Kidney epithelial cell (primary cell): Measurements from ENCODE around the gene BDKRB2. TPM values are rescaled to one million over a fixed set of nuclear protein-coding genes. Genes with fewer than 3 reads are reported as not detected.

Source experiments
- DNase-seq: peaks from one replicate; pipeline ENCODE4 v3.0.0-alpha.2; 2010; ENCODE audit warnings: low read depth
- H3K27me3 ChIP-seq: 2 replicates; pipeline ENCODE4 v1.6.0; 2011; ENCODE audit warnings: low read length; ENCODE audit not compliant: control insufficient read depth, insufficient read depth
- H3K36me3 ChIP-seq: 2 replicates; pipeline ENCODE4 v1.5.1; 2011; ENCODE audit warnings: low read length; ENCODE audit not compliant: control insufficient read depth, insufficient read depth
- H3K4me3 ChIP-seq: 2 replicates; pipeline ENCODE4 v1.5.1; 2011; ENCODE audit warnings: low read depth, mild to moderate bottlenecking, control low read depth, low read length
- total RNA-seq: library from RNA; depleted of rRNA; stranded (reverse); fragments of >200 nt; gene quantifications from 2 replicates; pipeline ENCODE4 v1.2.3, GENCODE V29; 2015
- TF ChIP-seq, protein P1 (sequence below): IDR thresholded peaks from 2 replicates; pipeline ENCODE4 v1.5.1; 2011; ENCODE audit warnings: mild to moderate bottlenecking, moderate library complexity, low read length, control low read depth, inconsistent platforms; ENCODE audit not compliant: insufficient read depth, poor library complexity, severe bottlenecking

Gene BDKRB2
- total RNA-seq, 1 donor from 2014 or later = 1.2 TPM

DNA sequence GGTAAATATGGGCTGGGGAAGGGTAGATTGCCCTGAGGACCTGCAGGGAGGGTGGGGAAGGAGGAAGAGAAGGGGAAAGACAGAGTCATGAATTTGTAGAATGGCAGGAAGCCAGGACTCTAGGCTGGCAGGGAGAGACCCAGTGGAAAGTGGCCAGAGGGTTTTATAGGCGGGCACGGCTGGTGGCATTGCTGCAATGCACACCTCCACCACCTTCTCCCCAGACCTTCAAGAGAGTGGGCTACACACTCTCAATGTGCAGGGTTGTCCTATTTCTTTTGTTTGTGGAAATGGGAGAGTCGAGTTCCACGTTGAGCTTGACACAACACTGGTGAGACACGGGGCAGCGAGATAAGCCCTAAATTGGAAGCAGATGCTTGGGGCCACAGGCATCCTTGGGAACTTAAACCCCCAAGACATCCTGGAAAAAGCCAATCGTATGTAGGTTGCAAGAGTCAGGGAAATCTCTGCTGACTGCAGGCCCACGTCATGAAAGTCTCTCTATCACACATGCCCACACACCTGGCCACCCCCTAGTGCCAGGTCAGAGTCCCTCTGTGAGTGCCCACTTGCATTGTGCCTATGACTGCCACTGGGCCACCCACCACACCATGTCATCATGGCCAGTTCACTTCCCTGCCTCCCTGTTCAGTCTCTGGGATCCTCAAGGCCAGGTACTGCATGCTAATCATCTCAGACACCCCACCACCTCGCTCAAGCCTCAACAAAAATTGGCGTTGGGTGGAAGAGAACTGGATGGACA, 38.0 kb upstream of the BDKRB2 start:
- H3K36me3 ChIP-seq = no peaks in the 10 kb centered on the region
- H3K4me3 ChIP-seq = no peak overlapping the region
- TF ChIP-seq, protein P1, sequence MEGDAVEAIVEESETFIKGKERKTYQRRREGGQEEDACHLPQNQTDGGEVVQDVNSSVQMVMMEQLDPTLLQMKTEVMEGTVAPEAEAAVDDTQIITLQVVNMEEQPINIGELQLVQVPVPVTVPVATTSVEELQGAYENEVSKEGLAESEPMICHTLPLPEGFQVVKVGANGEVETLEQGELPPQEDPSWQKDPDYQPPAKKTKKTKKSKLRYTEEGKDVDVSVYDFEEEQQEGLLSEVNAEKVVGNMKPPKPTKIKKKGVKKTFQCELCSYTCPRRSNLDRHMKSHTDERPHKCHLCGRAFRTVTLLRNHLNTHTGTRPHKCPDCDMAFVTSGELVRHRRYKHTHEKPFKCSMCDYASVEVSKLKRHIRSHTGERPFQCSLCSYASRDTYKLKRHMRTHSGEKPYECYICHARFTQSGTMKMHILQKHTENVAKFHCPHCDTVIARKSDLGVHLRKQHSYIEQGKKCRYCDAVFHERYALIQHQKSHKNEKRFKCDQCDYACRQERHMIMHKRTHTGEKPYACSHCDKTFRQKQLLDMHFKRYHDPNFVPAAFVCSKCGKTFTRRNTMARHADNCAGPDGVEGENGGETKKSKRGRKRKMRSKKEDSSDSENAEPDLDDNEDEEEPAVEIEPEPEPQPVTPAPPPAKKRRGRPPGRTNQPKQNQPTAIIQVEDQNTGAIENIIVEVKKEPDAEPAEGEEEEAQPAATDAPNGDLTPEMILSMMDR = no peak
- DNase-seq = no peak
- H3K27me3 ChIP-seq = no peaks in the 10 kb centered on the region

DNA sequence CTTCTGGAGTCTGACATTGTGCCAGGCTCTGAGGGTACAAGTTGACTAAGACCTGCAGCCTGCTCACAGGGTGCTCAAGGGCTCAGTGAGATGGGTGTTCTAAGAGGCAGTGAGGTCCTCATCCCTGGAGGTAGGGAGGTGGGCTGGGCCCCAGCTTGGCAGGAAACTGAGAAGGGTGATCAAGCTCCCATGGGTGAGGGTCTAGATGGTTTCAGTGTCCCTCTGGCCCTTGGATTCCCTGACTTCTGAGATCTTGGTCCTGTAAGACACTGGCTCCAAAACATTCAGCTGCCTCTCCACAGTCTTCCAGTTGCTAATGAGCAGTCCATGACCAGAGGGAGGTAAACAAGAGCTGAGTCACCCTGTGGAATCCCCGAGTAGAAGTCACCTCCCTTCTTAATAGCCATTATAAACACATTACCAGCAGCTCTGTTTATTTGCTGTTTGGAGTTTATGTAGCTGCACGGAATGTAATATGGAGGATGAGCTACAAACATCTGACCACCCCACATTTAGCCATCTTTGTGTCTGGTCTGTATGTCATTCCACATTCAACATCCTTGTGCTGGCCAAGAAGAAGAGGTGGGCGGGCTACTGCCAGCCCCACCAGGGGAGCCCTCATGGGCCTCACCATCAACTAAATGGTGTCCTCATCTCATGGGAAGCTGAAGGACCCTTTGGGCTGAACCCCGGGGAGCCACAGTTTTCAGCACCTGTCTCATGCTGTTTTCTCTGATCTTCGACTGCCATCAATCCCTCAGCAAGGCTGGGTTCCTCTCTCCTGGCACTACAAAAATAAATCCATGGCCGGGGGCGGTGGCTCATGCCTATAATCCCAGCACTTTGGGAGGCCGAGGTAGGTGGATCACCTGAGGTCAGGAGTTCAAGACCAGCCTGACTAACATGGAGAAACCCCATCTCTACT, 37.2 kb upstream of the BDKRB2 start:
- DNase-seq = no peak
- Histone ChIP-seq H3K27me3 (no peaks in the 10 kb centered on the region), H3K4me3 (no peak overlapping the region), H3K36me3 (no peaks in the 10 kb centered on the region)
- TF ChIP-seq, protein P1 = no peak

DNA sequence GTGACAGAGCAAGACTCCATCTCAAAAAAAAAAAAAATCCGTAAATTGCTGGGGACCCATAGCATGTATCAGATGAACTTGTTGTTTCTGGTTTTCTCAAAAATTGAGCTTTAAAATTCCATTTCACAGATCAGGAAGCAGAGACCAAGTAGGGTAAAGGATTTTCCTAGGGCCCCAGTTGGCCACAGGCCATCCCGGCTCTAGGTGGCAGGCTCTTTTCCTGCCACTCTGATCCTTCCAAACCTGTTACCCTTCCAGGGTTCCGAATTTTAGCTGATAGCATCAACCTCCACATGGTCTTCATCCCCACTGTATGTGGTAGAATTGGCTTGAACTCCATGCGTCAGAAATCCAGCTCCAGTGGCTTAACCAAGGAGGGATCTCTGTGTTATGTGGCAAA, 36.1 kb upstream of the BDKRB2 start:
- no peak for DNase-seq
- TF ChIP-seq, protein P1 = no peak
- no peak overlapping the region for H3K4me3 ChIP-seq
- no peaks in the 10 kb centered on the region for H3K36me3 ChIP-seq
- no peaks in the 10 kb centered on the region for H3K27me3 ChIP-seq

DNA sequence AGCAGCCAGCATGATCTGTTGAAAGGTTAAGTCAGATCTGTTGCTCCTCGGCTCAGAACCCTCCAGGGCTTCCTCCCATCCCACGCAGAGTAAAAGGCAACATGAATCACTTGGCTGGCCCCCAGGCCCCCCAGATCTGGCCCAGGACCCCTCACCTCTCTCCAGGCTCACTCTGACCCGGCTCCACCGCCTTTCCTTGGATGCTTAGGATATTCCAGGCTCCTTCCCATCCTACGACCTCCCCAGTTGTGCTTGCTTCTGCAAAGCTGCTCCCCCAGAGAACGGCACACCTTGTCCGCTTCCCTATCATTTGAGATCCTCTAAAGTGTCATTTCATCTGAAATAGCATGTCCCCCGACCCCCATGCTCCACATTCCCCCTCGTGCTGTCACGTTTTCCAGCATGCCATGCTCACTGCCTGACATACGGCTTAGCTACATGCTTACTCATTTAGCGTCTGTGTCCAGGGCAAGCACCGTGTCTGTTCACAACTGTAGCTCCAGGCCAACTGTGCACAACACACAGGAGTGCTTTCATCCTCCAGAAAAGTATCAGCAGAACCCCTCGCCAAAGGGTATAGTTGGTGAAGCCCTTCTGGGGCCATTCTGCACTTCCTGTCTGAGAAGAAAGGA, 33.6 kb upstream of the BDKRB2 start:
- TF ChIP-seq, protein P1 = no peak
- Histone ChIP-seq H3K36me3 (no peaks in the 10 kb centered on the region), H3K27me3 (peaks cover 2% of the 10 kb centered on the region), H3K4me3 (no peak overlapping the region)
- no peak for DNase-seq

DNA sequence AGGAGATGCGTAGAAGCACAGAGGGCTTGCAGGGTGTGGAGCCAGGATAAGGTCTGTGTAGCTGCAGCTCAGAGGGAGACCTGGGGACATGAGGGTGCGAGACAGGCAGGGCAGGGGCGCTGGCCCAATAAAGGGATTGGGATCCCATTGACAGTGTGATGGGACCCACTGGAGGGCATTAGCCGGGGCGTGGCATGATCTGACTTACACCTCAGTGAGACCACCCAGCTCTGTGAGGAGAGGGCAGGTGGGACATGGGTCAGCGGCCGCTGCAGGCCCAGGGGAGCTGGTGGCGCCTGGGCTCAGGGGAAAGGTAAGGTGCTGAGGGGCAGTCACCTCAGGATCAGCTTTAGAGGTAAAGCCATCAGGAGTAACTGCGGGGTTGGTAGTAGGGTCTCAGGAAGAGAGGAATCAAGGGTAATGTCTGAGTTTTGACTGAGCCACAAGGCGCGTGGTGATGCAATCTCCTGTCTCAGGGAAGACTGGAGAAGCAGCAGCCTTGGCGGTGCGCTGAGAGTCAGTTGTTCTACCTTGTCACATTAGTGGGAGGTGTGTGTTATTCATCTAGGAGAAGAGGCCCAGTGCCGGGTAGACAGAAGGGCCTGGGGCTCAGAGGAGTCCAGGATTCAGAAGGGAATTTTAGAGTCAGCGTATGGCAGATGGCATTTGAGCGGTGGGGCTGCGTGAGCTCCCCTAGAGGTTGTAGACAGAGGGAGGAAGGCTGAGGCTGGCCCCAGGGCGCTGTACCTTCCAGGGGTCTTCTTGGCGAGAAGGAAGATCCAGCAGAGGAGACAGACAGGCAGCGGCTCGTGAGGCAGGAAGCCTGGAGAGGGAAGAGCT, 30.8 kb upstream of the BDKRB2 start:
- Histone ChIP-seq H3K36me3 (no peaks in the 10 kb centered on the region), H3K4me3 (no peak overlapping the region), H3K27me3 (peaks cover 2% of the 10 kb centered on the region)
- TF ChIP-seq, protein P1 = no peak
- DNase-seq = no peak
